Mesothelial cell of epicardium (in vitro differentiated cells): ENCODE results near the gene RARRES1. TPM values are rescaled to one million over a fixed set of nuclear protein-coding genes. Genes with fewer than 3 reads are reported as not detected.

Experiments used
- DNase-seq, 2 experiments: peaks; one replicate each; pipeline ENCODE4 v3.0.0; 2021; ENCODE audit warnings: low spot score in 2 of 2; ENCODE audit not compliant: unreplicated experiment in 2 of 2
- H3K27ac Mint-ChIP-seq: 2 replicates; pipeline ENCODE4 v1.8.0; 2021; ENCODE audit warnings: mixed read lengths
- H3K27me3 Mint-ChIP-seq: 2 replicates; pipeline ENCODE4 v1.8.0; 2021; ENCODE audit warnings: low read depth, mixed read lengths
- H3K36me3 Mint-ChIP-seq: 2 replicates; pipeline ENCODE4 v1.8.0; 2021; ENCODE audit warnings: mixed read lengths
- H3K4me1 Mint-ChIP-seq: 2 replicates; pipeline ENCODE4 v1.8.0; 2021; ENCODE audit warnings: mixed read lengths
- H3K4me3 Mint-ChIP-seq: 2 replicates; pipeline ENCODE4 v1.8.0; 2021; ENCODE audit warnings: mild to moderate bottlenecking, moderate library complexity, mixed read lengths
- H3K9me3 Mint-ChIP-seq: 2 replicates; pipeline ENCODE4 v1.8.0; 2021; ENCODE audit warnings: mixed read lengths
- total RNA-seq: library from RNA; stranded (reverse); gene quantifications from 3 replicates; pipeline ENCODE4 v1.2.1, GENCODE V29; 2021
- TF ChIP-seq, protein P1 (sequence below): fragments of 200-600 bp; sonication (generic); IDR thresholded peaks from one replicate; pipeline ENCODE4 v1.5.0; 2021; ENCODE audit warnings: antibody characterized with exemption; ENCODE audit not compliant: unreplicated experiment

The RARRES1 gene
- total RNA-seq, 1 donor from 2014 or later = 53.0 TPM

DNA sequence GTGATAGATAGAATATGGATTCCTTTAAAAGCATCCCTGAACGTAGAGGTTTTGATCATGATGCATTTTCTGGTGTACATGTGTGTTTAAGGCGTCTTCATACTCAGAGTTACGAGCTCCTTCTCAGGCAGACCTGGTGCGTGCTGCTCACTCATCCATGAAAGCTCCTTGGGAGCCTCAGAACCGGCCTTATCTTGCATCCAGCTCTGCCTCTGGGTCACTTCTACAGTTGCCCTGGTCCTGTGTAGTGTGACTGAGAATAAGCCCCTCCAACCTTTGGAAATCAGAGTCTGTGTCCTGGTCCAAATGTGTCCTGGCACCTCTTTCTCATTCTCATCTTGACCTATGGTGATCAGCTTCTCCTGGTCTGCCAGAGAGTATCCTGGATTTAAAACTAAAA, 17.3 kb upstream of the RARRES1 start:
- Mint-ChIP-seq H3K9me3 (peaks cover 7% of the 10 kb centered on the region), H3K27me3 (no peaks in the 10 kb centered on the region), H3K4me3 (no peak overlapping the region), H3K36me3 (peaks cover 45% of the 10 kb centered on the region), H3K4me1 (peaks cover 11% of the 10 kb centered on the region), H3K27ac (peak overlapping the region; percentile 31)
- no peak for DNase-seq
- TF ChIP-seq, protein P1, sequence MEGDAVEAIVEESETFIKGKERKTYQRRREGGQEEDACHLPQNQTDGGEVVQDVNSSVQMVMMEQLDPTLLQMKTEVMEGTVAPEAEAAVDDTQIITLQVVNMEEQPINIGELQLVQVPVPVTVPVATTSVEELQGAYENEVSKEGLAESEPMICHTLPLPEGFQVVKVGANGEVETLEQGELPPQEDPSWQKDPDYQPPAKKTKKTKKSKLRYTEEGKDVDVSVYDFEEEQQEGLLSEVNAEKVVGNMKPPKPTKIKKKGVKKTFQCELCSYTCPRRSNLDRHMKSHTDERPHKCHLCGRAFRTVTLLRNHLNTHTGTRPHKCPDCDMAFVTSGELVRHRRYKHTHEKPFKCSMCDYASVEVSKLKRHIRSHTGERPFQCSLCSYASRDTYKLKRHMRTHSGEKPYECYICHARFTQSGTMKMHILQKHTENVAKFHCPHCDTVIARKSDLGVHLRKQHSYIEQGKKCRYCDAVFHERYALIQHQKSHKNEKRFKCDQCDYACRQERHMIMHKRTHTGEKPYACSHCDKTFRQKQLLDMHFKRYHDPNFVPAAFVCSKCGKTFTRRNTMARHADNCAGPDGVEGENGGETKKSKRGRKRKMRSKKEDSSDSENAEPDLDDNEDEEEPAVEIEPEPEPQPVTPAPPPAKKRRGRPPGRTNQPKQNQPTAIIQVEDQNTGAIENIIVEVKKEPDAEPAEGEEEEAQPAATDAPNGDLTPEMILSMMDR = no peak

DNA sequence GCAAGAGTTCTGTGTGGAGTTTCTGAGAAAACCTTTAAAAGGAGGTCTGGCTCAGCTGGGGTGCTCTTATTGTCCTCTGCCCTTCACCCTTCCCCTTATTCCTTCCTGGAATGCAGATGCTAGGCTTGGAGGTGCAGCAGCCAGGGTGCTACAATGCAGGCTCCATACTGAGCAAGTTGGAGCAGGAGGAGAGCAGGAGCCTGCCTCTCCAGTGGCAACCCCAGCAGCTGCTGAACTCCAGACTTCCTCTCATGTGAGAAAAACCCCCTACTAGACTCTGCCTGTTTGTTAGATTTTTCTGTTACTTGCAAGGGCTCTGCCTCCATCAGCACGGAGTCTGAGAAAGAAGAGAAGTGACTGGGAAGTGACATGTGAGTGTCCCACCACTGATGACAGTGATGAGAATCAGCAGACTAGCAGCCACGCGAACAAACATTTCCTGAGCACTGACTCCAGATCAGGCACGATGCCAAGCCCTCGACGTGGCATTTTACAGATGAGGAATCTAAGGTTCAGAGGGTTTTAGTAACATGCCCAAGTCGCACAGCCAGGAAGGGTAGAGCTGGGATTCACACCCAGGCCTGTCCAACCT, 16.1 kb upstream of the RARRES1 start:
- Mint-ChIP-seq H3K4me1 (peaks cover 18% of the 10 kb centered on the region), H3K9me3 (peaks cover 8% of the 10 kb centered on the region), H3K36me3 (peaks cover 57% of the 10 kb centered on the region), H3K4me3 (no peak overlapping the region), H3K27me3 (no peaks in the 10 kb centered on the region), H3K27ac (peak overlapping the region; percentile 66)
- TF ChIP-seq, protein P1 = no peak
- DNase-seq = no peak

DNA sequence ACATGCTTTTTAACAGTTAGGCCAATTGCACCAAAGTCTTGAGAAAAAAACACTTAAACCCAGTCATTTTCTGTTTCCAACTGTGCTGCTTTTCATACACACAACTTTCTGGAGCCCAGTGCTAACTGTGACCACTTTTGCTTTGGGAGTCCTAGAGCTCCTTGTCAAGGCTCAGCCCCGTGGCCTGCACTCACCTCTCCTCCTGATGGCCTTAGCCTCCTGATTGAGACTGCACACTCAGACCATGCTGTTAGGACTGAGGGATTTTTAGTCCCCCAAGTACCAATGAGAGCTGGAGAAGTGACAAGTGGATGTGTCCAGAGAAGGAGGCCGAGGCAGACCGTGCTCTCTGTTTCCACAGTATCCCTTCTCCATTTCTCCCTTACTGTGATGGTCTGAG, 15.2 kb upstream of the RARRES1 start:
- TF ChIP-seq, protein P1 = no peak
- Mint-ChIP-seq H3K27me3 (no peaks in the 10 kb centered on the region), H3K4me1 (peaks cover 21% of the 10 kb centered on the region), H3K36me3 (peaks cover 65% of the 10 kb centered on the region), H3K27ac (peak overlapping the region; percentile 82), H3K4me3 (no peak overlapping the region), H3K9me3 (peaks cover 8% of the 10 kb centered on the region)
- no peak for DNase-seq

DNA sequence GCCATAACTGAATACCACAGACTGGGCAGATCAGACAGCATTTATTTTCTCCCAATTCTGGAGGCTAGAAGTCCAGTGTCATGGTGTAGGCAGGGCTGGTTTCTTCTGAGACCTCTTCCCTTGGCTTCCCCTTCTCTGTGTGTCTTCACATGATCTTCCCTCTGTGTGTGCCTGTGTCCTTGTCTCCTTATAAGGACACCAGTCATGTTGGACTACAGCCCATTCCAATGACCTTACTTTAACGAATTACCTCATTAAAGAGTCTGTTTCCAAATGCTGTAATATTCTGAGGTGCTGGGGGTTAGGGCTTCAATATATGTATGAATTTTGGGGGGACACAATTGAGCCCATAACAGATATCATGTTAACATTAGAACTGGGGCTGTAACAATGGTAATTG, 13.3 kb upstream of the RARRES1 start:
- Mint-ChIP-seq H3K36me3 (peaks cover 69% of the 10 kb centered on the region), H3K4me3 (no peak overlapping the region), H3K27me3 (no peaks in the 10 kb centered on the region), H3K9me3 (peaks cover 8% of the 10 kb centered on the region), H3K27ac (no peak overlapping the region), H3K4me1 (peaks cover 21% of the 10 kb centered on the region)
- DNase-seq = no peak
- TF ChIP-seq, protein P1 = no peak

DNA sequence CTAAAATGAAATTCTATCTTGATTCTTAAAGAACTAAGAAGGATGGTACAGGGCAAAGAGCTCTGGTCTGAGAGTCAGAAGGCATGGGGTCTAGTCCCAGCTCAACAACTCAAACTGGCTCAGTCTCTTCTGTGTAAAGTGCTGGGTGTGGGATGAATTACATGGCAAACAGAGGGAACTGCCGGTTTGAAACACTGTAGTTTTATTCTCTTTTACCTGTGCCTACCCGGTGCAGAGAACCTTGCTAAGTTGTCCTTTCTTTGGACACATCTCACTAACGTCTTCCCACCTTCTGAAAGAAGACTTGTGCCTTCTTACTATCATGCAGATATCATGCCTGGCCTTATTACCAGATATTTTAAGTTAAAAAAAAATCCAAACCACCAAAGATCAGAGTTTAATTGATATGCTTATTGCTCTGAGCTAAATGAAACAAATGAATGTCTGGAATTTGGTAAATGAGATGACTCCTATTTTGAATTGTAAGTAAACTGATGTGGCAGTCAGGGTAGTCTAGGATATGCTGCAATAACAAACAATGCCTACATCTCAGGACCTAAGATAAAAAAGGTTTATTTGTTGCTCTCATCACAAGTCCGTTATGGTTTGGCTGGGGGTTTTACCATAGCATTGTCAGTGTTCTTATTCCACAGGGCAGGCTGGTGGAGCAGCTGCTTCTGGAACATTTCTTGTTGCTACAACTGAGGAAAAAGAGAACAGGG, 12.5 kb upstream of the RARRES1 start:
- peaks cover 21% of the 10 kb centered on the region for H3K4me1 Mint-ChIP-seq
- TF ChIP-seq, protein P1 = no peak

More for the DNA sequence above, 12.5 kb upstream of the RARRES1 start:
- H3K27ac Mint-ChIP-seq = peak overlapping the region; percentile 16
- H3K9me3 Mint-ChIP-seq = peaks cover 8% of the 10 kb centered on the region
- DNase-seq = no peak
- no peak overlapping the region for H3K4me3 Mint-ChIP-seq
- peaks cover 66% of the 10 kb centered on the region for H3K36me3 Mint-ChIP-seq
- no peaks in the 10 kb centered on the region for H3K27me3 Mint-ChIP-seq
